HG02943 (cell line): ENCODE measurements around the gene DUSP5.

ENCODE experiments used
- ATAC-seq: cut with Tn5 transposase; IDR thresholded peaks from one replicate; pipeline ENCODE4 v1.9.1; 2021; ENCODE audit warnings: mild to moderate bottlenecking, low read depth, moderate library complexity; ENCODE audit not compliant: unreplicated experiment

Gene DUSP5

GRCh38 chr10:110499796-110500514, 2.2 kb downstream of the DUSP5 start:
- no peak for ATAC-seq

GRCh38 chr10:110500515-110500905, 2.8 kb downstream of the DUSP5 start:
- ATAC-seq = no peak

DNA sequence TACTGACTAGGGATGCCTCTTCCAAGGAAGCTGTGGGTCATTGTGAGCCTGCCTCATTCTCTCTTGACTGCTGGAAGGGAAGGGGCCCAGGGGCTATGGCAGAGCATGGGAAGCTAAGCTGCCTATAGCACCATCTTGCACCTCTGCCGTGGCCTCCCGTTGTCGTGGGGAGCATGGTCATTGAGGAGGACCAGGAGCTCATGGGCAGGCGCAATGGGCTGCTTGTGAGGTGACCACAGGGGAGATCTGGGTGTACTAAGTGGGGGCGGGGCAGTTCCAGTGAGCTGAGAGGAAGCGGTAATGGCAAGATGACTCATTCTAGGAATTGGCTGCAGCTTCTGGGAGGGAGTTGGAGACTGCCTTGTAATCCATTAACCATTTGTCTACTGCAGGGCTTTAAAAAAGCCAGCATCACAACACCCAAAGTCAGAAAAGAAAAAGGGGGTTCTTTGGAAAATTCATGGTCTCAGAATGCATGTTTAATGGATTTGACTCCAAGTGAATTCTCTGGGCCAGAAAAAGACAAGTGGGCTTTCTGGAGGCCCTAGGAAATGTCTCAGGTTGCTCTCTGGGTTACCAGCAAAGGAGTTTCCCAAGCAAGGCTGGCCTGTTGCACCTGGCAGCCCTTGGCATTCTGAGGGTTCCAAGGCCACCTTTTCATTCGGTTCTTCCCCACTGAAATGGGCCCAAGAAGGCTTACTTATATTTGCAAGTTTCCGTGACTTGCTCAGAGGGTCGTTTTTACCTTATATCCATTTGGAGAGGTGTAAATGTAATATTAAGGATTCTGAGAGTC, 3.6 kb downstream of the DUSP5 start:
- no peak for ATAC-seq

DNA sequence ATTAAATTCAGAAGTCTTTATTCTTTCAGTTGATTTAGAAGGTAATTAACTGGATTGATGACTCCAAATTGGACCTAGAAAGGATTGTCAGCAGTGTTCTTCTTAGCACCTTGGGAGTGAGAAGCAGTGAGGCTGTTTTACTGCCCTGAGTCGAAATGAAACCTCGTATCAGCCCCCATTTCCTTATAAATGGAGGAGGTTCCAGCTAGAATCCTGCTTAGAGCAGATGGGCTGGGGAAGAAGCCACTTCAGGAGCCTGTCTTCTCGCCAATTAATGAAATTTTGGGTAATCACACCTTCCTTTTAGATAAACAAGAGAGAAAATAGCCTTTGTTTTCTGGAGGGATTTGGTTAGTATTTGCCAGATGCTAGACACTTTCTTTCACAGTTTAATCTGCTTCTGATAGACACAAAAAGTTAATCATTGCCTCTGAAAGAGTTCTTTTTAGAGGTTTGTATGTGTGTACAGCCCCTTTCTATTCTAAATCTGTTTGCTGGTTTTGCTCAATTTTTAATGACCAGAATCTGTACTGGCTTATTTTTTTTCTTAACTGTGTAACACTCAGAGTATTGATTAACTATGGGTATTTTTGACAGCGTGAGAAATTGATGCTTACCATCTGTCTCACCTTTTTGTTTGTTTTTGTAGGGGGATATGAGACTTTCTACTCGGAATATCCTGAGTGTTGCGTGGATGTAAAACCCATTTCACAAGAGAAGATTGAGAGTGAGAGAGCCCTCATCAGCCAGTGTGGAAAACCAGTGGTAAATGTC, 4.6 kb downstream of the DUSP5 start:
- ATAC-seq = no peak

DNA sequence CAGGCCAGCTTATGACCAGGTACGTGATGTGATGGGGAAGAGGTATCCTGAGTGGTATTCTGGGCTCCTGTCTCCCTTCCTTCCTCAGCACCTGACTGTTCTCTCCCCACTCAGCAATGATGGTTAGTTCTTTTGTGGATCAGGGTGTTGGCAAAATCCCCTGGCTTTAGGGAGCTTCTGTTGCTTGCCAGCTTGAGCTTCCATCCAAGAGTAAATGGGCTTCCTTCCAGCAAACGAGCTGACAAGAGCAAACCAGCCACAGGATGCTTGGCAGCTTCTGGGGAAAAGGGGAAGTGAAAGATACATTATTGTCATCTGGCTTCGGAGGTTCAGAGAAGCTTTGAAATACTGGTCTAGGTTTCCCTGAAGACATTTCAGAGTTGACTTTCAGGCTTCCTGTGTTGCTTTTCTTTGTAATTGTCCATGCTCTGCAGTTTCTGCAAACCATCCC, 5.2 kb downstream of the DUSP5 start:
- ATAC-seq = peak; percentile 30

GRCh38 chr10:110503528-110504110, 5.9 kb downstream of the DUSP5 start:
- ATAC-seq = no peak

GRCh38 chr10:110504111-110504735, 6.5 kb downstream of the DUSP5 start:
- peak; percentile 44 for ATAC-seq

DNA sequence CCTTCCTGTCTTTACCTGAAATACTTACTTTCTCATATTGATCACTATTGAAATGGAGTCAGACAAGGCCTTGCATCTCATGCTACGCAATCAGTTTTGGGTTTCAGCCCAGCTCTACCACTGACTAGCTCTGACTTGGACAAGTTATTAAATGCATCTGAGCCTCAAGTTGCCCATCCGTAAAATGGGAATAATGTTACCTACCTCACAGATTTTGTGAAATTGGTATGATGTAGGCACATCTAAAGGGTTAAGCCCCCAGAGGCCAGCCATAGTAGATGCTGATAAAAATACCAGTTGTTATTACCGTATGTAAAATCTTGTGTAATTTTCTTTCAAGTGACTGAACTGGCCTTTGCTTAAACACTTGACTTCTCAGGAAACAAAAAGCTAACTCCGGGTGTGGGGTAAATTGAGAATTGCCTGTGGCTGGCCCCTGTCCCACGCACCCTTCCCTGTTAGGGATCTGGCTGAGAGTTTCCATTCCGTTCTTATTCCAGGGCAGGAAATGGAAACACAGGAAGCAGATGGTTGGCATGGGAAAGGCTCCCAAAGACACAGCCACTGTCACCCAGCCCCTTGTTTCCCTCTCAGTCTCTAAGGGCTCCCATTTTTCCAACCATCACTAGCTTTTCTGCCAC, 7.5 kb downstream of the DUSP5 start:
- ATAC-seq = no peak

DNA sequence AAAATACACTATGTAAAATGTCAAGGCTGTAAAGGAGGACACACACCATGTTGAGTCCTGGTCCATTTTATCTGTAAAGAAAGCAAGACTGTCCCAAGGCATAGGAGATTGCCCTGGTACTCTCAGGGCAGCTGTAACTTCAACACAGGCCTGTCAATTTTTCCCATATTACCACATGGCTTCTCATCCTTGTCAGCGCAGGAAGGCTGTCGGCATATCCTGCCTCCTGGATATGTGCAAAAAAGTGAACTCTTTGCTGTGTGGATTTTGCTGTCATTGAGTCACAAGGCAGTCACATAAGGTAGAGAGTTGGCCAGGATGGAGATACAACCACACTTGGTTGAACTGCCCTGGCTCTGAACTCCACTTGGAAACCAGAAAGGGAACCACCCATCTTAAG, 8.7 kb downstream of the DUSP5 start:
- ATAC-seq = no peak

GRCh38 chr10:110507346-110507745, 9.6 kb downstream of the DUSP5 start:
- ATAC-seq = no peak

DNA sequence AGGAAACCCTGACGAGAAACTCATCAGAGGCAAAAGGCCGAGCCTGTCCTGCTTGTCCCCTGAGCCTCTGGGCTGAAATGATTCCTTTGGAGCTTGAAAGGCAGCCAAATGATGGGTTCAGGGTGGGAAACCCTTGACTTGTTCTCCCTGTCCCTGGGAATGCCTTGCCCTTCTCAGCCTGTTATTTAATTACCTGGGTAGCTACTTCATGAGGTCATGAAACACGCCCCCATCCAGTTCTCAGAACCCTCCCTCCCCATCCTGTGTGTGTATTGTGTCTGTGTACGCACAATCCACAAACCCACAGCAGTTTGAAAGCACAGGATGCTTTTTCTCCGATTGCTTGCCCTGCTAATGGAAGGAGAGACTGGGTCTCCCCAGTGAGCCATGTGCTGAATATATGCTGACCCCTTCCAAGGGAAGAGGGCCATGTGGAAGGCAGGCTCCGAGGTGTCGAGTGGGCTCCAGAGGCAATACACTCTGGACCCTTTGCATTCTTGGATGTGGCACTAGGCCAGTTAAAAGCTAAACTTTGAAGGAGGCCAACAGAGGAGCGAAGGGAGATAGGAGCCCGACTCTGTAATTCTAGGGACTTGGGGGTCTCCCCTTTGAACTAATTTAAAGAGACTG, 10.6 kb downstream of the DUSP5 start:
- ATAC-seq = no peak

- no peak for ATAC-seq
These were observed 11.3 kb downstream of the DUSP5 start for GRCh38 chr10:110508806-110509544.

GRCh38 chr10:110509560-110509959, 11.9 kb downstream of the DUSP5 start:
- no peak for ATAC-seq

DNA sequence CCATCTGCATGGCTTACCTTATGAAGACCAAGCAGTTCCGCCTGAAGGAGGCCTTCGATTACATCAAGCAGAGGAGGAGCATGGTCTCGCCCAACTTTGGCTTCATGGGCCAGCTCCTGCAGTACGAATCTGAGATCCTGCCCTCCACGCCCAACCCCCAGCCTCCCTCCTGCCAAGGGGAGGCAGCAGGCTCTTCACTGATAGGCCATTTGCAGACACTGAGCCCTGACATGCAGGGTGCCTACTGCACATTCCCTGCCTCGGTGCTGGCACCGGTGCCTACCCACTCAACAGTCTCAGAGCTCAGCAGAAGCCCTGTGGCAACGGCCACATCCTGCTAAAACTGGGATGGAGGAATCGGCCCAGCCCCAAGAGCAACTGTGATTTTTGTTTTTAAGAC, 12.4 kb downstream of the DUSP5 start:
- ATAC-seq = no peak

DNA sequence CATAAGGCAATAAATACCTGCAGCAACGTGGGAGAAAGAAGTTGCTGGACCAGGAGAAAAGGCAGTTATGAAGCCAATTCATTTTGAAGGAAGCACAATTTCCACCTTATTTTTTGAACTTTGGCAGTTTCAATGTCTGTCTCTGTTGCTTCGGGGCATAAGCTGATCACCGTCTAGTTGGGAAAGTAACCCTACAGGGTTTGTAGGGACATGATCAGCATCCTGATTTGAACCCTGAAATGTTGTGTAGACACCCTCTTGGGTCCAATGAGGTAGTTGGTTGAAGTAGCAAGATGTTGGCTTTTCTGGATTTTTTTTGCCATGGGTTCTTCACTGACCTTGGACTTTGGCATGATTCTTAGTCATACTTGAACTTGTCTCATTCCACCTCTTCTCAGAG, 13.0 kb downstream of the DUSP5 start:
- no peak for ATAC-seq

DNA sequence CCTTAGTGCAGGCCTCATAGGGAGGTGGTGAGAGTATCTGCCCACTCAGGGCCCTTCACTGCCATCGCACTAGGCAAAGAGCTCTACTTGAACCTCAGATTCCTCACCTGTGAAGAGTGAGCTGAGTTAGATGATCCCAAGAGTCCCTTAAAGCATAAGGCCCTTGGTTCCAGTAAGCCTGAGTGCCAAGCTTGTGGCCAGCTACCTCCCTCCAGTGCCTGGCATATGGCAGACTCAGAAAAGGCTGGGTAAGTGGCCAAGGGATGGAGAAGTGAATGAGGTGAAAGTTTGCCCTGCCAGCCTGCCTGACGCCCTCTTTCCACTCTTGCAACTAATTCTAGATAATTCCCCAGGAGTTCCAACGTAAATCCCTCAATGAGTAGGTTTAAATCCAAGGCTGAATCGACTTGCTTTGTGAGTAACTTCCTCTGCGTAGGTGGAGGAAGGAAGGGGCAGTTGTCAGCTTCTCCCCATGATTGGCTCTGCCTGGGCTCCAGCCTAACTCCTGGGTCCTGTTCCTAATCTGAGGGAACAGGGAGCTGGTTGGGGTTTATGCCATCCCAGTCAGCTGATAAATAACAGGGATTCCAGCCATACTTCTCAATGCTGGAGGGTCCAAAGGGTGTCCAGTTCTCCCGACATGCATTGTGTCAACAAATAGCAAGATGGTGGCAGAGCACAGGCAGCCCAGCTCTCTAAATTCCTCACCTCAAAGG, 14.2 kb downstream of the DUSP5 start:
- ATAC-seq = no peak

GRCh38 chr10:110512461-110513187, 14.9 kb downstream of the DUSP5 start:
- no peak for ATAC-seq
